MM.1S (cell line): ENCODE results near the gene KMO.

Source experiments
- EZH2 ChIP-seq: fragments of 300-600 bp; sonication (generic); optimal IDR thresholded peaks from 2 replicates; pipeline ENCODE3; 2017; ENCODE audit warnings: low read depth, mild to moderate bottlenecking, antibody characterized with exemption, low read length, mixed read lengths
- TF ChIP-seq, protein P1 (sequence below): fragments of 300-600 bp; sonication (generic); IDR thresholded peaks from 2 replicates; pipeline ENCODE4 v1.5.1; 2016; ENCODE audit warnings: antibody characterized with exemption, low read length, mixed read lengths

DNA sequence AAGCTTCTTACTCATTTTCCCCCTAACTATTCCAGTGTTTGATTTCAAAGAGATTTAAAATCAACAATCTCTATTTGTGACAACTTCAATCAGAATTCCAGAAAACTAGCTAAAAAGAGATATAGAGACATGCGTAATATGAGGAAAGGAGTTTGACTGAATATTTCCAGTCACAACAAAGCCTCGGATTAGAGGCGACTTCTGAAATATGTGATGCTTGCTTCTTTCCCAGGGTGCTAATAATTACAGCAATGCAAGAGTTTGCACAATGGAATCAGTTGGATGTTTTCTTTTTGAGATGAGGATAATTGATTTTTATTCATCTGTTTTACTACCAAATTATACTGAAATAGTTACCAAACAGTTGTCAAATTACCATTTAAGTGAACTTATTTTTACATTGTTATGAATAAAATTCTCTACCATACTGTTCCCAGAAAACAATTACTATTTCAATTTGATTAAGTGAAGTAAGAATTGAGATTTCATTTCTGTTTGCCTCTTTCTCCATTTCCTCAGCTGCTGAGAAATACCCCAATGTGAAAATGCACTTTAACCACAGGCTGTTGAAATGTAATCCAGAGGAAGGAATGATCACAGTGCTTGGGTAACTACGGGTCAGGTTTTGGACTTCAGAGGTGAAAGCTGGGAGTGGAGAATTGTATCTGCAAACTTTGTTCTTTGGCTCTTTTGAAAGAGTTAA, 28.1 kb downstream of the KMO start:
- TF ChIP-seq EZH2, result no peak
- TF ChIP-seq, protein P1, sequence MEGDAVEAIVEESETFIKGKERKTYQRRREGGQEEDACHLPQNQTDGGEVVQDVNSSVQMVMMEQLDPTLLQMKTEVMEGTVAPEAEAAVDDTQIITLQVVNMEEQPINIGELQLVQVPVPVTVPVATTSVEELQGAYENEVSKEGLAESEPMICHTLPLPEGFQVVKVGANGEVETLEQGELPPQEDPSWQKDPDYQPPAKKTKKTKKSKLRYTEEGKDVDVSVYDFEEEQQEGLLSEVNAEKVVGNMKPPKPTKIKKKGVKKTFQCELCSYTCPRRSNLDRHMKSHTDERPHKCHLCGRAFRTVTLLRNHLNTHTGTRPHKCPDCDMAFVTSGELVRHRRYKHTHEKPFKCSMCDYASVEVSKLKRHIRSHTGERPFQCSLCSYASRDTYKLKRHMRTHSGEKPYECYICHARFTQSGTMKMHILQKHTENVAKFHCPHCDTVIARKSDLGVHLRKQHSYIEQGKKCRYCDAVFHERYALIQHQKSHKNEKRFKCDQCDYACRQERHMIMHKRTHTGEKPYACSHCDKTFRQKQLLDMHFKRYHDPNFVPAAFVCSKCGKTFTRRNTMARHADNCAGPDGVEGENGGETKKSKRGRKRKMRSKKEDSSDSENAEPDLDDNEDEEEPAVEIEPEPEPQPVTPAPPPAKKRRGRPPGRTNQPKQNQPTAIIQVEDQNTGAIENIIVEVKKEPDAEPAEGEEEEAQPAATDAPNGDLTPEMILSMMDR, result no peak
